HEK293 (cell line): ENCODE results near the gene ARMH4.

Experiments used
- CTCF ChIP-seq: fragments of 450-650 bp; formaldehyde crosslinking; IDR thresholded peaks from 2 replicates; pipeline ENCODE4 v1.5.1; 2016; ENCODE audit warnings: missing biosample characterization, missing genetic modification characterization
- GLI2 ChIP-seq: fragments of 450-650 bp; formaldehyde crosslinking; IDR thresholded peaks from 2 replicates; pipeline ENCODE4; 2017; ENCODE audit warnings: missing biosample characterization, missing genetic modification characterization, low read depth, borderline replicate concordance
- GLI4 ChIP-seq: fragments of 450-650 bp; formaldehyde crosslinking; IDR thresholded peaks from 2 replicates; pipeline ENCODE4 v1.5.1; 2016; ENCODE audit warnings: missing biosample characterization, missing genetic modification characterization
- KLF9 ChIP-seq: fragments of 450-650 bp; formaldehyde crosslinking; IDR thresholded peaks from 2 replicates; pipeline ENCODE4 v1.5.1; 2016; ENCODE audit warnings: missing biosample characterization, missing genetic modification characterization, low read depth
- PRDM10 ChIP-seq: fragments of 450-650 bp; formaldehyde crosslinking; IDR thresholded peaks from 2 replicates; pipeline ENCODE4 v1.5.1; 2016; ENCODE audit warnings: missing biosample characterization, missing genetic modification characterization
- REPIN1 ChIP-seq: fragments of 450-650 bp; formaldehyde crosslinking; IDR thresholded peaks from 2 replicates; pipeline ENCODE4 v1.5.1; 2017; ENCODE audit warnings: missing biosample characterization, missing genetic modification characterization, low read depth
- ZNF175 ChIP-seq: fragments of 450-650 bp; formaldehyde crosslinking; IDR thresholded peaks from 2 replicates; pipeline ENCODE4 v1.5.1; 2016; ENCODE audit warnings: missing biosample characterization, missing genetic modification characterization
- ZNF785 ChIP-seq: fragments of 450-650 bp; formaldehyde crosslinking; IDR thresholded peaks from 2 replicates; pipeline ENCODE4 v1.5.1; 2016; ENCODE audit warnings: missing biosample characterization, missing genetic modification characterization
- ZNF830 ChIP-seq: fragments of 450-650 bp; IDR thresholded peaks from 2 replicates; pipeline ENCODE4 v1.5.0; 2018; ENCODE audit warnings: missing biosample characterization, missing genetic modification characterization, low read depth, mild to moderate bottlenecking, moderate library complexity
- ZSCAN23 ChIP-seq: fragments of 450-650 bp; formaldehyde crosslinking; IDR thresholded peaks from 2 replicates; pipeline ENCODE4 v1.5.1; 2016; ENCODE audit warnings: missing biosample characterization, missing genetic modification characterization

- TF ChIP-seq CTCF (tag by site-specific recombination) = no peak
- TF ChIP-seq REPIN1 (tag by site-specific recombination) = no peak
- TF ChIP-seq ZNF175 (tag by site-specific recombination) = no peak
- no peak for TF ChIP-seq GLI4
- TF ChIP-seq ZNF830 (tag by site-specific recombination) = no peak
- TF ChIP-seq PRDM10 (tag by site-specific recombination) = no peak
- no peak for TF ChIP-seq KLF9
- TF ChIP-seq GLI2 (tag by site-specific recombination) = no peak
- TF ChIP-seq ZSCAN23 (tag by site-specific recombination) = no peak
- no peak for TF ChIP-seq ZNF785 (tag by site-specific recombination)
Observed at GRCh38 chr14:58160561-58160960, 8.5 kb upstream of the ARMH4 start.
